ENCODE data around the gene RAET1E.

Gene RAET1E

GRCh38 chr6:149884617-149885016 lies 13.3 kb downstream of the RAET1E start:
- Histone ChIP-seq H3K9me3 (ENCODE audit: insufficient read depth, low read length) (no peaks in the 10 kb centered on the region), H3K9me2 (replicated peaks; ENCODE audit: insufficient read depth, low read length) (no peaks in the 10 kb centered on the region), H3K9ac (ENCODE audit: low read length) (no peak overlapping the region), H3K36me3 (ENCODE audit: low read length) (no peaks in the 10 kb centered on the region), H3K27me3 (ENCODE audit: low read length) (no peaks in the 10 kb centered on the region), H3K4me2 (ENCODE audit: low read depth, low read length, poor library complexity, severe bottlenecking) (no peak overlapping the region), H3F3A (ENCODE audit: insufficient read depth) (no peaks in the 10 kb centered on the region), H3K4me3 (ENCODE audit: insufficient read depth, low read length, poor library complexity, severe bottlenecking) (no peak overlapping the region), H3K79me2 (ENCODE audit: insufficient read depth, low read length) (no peaks in the 10 kb centered on the region), H4K20me1 (ENCODE audit: low read depth, low read length) (no peaks in the 10 kb centered on the region), H3K27ac (ENCODE audit: low read depth, low read length) (no peak overlapping the region), H2AFZ (ENCODE audit: low read depth, low read length, severe bottlenecking) (no peak overlapping the region)
- no peak for TF ChIP-seq CTCF (IDR thresholded peaks at IDR 0.05; ENCODE audit: insufficient read depth, low read length, poor library complexity, severe bottlenecking)
- TF ChIP-seq EZH2phosphoT487 (conservative IDR thresholded peaks at IDR 0.05; ENCODE audit: low read length) = no peak

- Histone ChIP-seq H4K20me1 (ENCODE audit: low read depth, low read length) (no peaks in the 10 kb centered on the region), H3K4me3 (ENCODE audit: insufficient read depth, low read length, poor library complexity, severe bottlenecking) (no peak overlapping the region), H3K4me2 (ENCODE audit: low read depth, low read length, poor library complexity, severe bottlenecking) (no peak overlapping the region), H3K9ac (ENCODE audit: low read length) (no peak overlapping the region), H3K9me2 (replicated peaks; ENCODE audit: insufficient read depth, low read length) (no peaks in the 10 kb centered on the region), H3F3A (ENCODE audit: insufficient read depth) (no peaks in the 10 kb centered on the region), H3K27me3 (ENCODE audit: low read length) (no peaks in the 10 kb centered on the region), H3K27ac (ENCODE audit: low read depth, low read length) (no peak overlapping the region), H3K36me3 (ENCODE audit: low read length) (no peaks in the 10 kb centered on the region), H3K9me3 (ENCODE audit: insufficient read depth, low read length) (no peaks in the 10 kb centered on the region), H2AFZ (ENCODE audit: low read depth, low read length, severe bottlenecking) (no peak overlapping the region), H3K79me2 (ENCODE audit: insufficient read depth, low read length) (no peaks in the 10 kb centered on the region)
- TF ChIP-seq CTCF (IDR thresholded peaks at IDR 0.05; ENCODE audit: insufficient read depth, low read length, poor library complexity, severe bottlenecking) (no peak), EZH2phosphoT487 (conservative IDR thresholded peaks at IDR 0.05; ENCODE audit: low read length) (no peak)
These were observed 13.7 kb downstream of the RAET1E start for GRCh38 chr6:149884215-149884614.

GRCh38 chr6:149881860-149882259 lies 16.1 kb downstream of the RAET1E start:
- no peaks in the 10 kb centered on the region for H3K9me2 ChIP-seq (replicated peaks; ENCODE audit: insufficient read depth, low read length)
- H3K4me3 ChIP-seq (ENCODE audit: insufficient read depth, low read length, poor library complexity, severe bottlenecking) = no peak overlapping the region
- H3K27me3 ChIP-seq (ENCODE audit: low read length) = no peaks in the 10 kb centered on the region
- TF ChIP-seq EZH2phosphoT487 (conservative IDR thresholded peaks at IDR 0.05; ENCODE audit: low read length) = no peak
- TF ChIP-seq CTCF (IDR thresholded peaks at IDR 0.05; ENCODE audit: insufficient read depth, low read length, poor library complexity, severe bottlenecking) = no peak
- H4K20me1 ChIP-seq (ENCODE audit: low read depth, low read length) = no peaks in the 10 kb centered on the region
- H3K4me2 ChIP-seq (ENCODE audit: low read depth, low read length, poor library complexity, severe bottlenecking) = no peak overlapping the region
- H3K27ac ChIP-seq (ENCODE audit: low read depth, low read length) = no peak overlapping the region
- H3K9ac ChIP-seq (ENCODE audit: low read length) = no peak overlapping the region
- no peaks in the 10 kb centered on the region for H3K36me3 ChIP-seq (ENCODE audit: low read length)
- no peak overlapping the region for H2AFZ ChIP-seq (ENCODE audit: low read depth, low read length, severe bottlenecking)
- H3K9me3 ChIP-seq (ENCODE audit: insufficient read depth, low read length) = no peaks in the 10 kb centered on the region
- no peaks in the 10 kb centered on the region for H3F3A ChIP-seq (ENCODE audit: insufficient read depth)
- H3K79me2 ChIP-seq (ENCODE audit: insufficient read depth, low read length) = no peaks in the 10 kb centered on the region

All from SU-DHL-6 (cell line).